PC-9 (cell line): ENCODE results near the gene IL1RAP. TPM values are rescaled to one million over a fixed set of nuclear protein-coding genes. Genes with fewer than 3 reads are reported as not detected.

Experiments used
- BruUV-seq: library from RNA; stranded (reverse); fragments of 400-500 nt; replicated peaks from 2 replicates; lab custom pipeline; 2021; lab: Mats Ljungman, UMichigan
- CTCF ChIA-PET: fragments of 300-600 bp; sonication (Branson Sonifier 250); formaldehyde crosslinking; loops from one replicate; lab custom pipeline; 2022; ENCODE audit warnings: antibody characterized with exemption; lab: Charles Lee
- POLR2A ChIA-PET: fragments of 300-600 bp; sonication (Branson Sonifier 250); formaldehyde crosslinking; loops from one replicate; lab custom pipeline; 2022; ENCODE audit warnings: antibody characterized with exemption; ENCODE audit not compliant: unreplicated experiment; lab: Charles Lee
- DNase-seq, 2 experiments: peaks; one replicate each; pipeline versions ENCODE4 v3.0.0 to v3.0.0-alpha.2; 2015 to 2022; ENCODE audit warnings: mixed read lengths in 1 of 2
- H2AFZ ChIP-seq: fragments of 200-600 bp; sonication (generic); 2 replicates; pipeline ENCODE4 v1.8.1; 2017; ENCODE audit warnings: antibody characterized with exemption
- H3F3A ChIP-seq: fragments of 200-600 bp; sonication (generic); 2 replicates; pipeline ENCODE4 v1.8.1; 2017; ENCODE audit warnings: antibody characterized with exemption, mild to moderate bottlenecking, low read depth; ENCODE audit not compliant: insufficient read depth
- H3K27ac ChIP-seq: fragments of 200-600 bp; sonication (generic); 2 replicates; pipeline ENCODE4 v1.6.1; 2016; ENCODE audit warnings: mixed run types
- H3K27me3 ChIP-seq: fragments of 200-600 bp; sonication (generic); 2 replicates; pipeline ENCODE4 v1.6.1; 2016; ENCODE audit warnings: low read depth, mixed run types; ENCODE audit not compliant: insufficient read depth
- H3K36me3 ChIP-seq: fragments of 200-600 bp; sonication (generic); 2 replicates; pipeline ENCODE4 v1.6.1; 2016; ENCODE audit warnings: low read depth, mixed run types
- H3K4me1 ChIP-seq: fragments of 200-600 bp; sonication (generic); replicated peaks from 2 replicates; pipeline ENCODE4 v1.6.1; 2016; ENCODE audit warnings: mixed run types; ENCODE audit not compliant: insufficient read depth
- H3K4me2 ChIP-seq: fragments of 200-600 bp; sonication (generic); 2 replicates; pipeline ENCODE4 v1.6.1; 2017; ENCODE audit warnings: mixed run types
- H3K4me3 ChIP-seq: fragments of 200-600 bp; sonication (generic); 2 replicates; pipeline ENCODE4 v1.6.1; 2016; ENCODE audit warnings: mixed run types
- H3K79me2 ChIP-seq: fragments of 200-600 bp; sonication (generic); 2 replicates; pipeline ENCODE4 v1.6.1; 2017; ENCODE audit warnings: low read depth, mixed run types
- H3K9me2 ChIP-seq: fragments of 200-600 bp; sonication (generic); 2 replicates; pipeline ENCODE4 v1.8.1; 2017; ENCODE audit warnings: mild to moderate bottlenecking; ENCODE audit not compliant: insufficient read depth
- H3K9me3 ChIP-seq: fragments of 200-600 bp; sonication (generic); 2 replicates; pipeline ENCODE4 v1.8.1; 2016; ENCODE audit warnings: low read depth; ENCODE audit not compliant: insufficient read depth
- H4K20me1 ChIP-seq: fragments of 200-600 bp; sonication (generic); 2 replicates; pipeline ENCODE4 v1.8.1; 2017; ENCODE audit not compliant: insufficient read depth
- EZH2 ChIP-seq: fragments of 200-600 bp; sonication (generic); IDR thresholded peaks from 2 replicates; pipeline ENCODE4 v1.8.0; 2017; ENCODE audit warnings: antibody characterized with exemption, low read depth
- intact Hi-C: fragments of 100-400 bp; cut with micrococcal nuclease; formaldehyde crosslinking; loops from one replicate; pipeline ENCODE4 v1.10.0; 2022; ENCODE audit not compliant: unreplicated experiment
- total RNA-seq: library from RNA; stranded (reverse); gene quantifications from 2 replicates; pipeline ENCODE4 v1.2.3, GENCODE V29; 2021
- TF ChIP-seq, protein P1 (sequence below): fragments of 200-600 bp; sonication (generic); conservative IDR thresholded peaks from 2 replicates; pipeline ENCODE4 v1.6.1; 2017; ENCODE audit warnings: mixed run types, antibody characterized with exemption, mild to moderate bottlenecking, moderate library complexity

Gene IL1RAP
- total RNA-seq, 1 experiment from 2014 or later = 13.3 TPM

DNA sequence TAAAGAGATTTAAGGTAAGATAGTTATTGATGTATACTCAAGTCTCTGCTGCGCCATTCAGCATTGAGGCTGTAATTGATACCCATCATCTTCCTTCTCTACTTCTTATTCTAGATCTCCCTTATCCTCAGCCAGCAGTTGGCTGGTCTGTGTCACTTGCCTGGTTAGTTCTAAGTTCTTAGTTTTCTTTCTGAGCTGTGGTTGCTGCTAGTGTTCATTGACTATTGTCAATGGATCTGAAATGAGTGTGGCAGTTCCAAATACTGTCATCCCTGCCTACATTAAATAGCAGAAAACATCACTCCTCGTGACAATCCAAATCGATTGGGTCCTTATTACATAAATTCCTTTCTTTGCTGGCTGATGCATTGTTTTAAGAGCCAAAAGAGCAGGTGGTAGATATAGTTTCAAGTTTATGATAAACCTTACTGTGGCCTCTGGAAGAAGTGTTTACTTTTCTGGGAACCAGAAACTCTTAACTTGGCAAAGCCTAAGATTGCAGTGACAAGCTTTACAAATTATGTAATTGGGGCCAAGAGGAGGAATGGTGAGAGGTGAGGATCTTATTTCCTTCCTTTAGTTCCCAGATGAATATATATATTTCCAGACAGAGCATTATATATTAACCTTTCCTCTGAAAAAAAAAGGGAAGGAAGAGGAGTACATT, 180.6 kb downstream of the IL1RAP start:
- peaks cover 12% of the 10 kb centered on the region; the same call in 1 of the 2 replicates for H3K4me1 ChIP-seq
- no peaks in the 10 kb centered on the region for H3K79me2 ChIP-seq
- BruUV-seq = no TSS peak
- no peaks in the 10 kb centered on the region for H3K36me3 ChIP-seq
- no peaks in the 10 kb centered on the region for H4K20me1 ChIP-seq
- H2AFZ ChIP-seq = no peak overlapping the region
- H3K4me3 ChIP-seq = no peak overlapping the region
- TF ChIP-seq, protein P1, sequence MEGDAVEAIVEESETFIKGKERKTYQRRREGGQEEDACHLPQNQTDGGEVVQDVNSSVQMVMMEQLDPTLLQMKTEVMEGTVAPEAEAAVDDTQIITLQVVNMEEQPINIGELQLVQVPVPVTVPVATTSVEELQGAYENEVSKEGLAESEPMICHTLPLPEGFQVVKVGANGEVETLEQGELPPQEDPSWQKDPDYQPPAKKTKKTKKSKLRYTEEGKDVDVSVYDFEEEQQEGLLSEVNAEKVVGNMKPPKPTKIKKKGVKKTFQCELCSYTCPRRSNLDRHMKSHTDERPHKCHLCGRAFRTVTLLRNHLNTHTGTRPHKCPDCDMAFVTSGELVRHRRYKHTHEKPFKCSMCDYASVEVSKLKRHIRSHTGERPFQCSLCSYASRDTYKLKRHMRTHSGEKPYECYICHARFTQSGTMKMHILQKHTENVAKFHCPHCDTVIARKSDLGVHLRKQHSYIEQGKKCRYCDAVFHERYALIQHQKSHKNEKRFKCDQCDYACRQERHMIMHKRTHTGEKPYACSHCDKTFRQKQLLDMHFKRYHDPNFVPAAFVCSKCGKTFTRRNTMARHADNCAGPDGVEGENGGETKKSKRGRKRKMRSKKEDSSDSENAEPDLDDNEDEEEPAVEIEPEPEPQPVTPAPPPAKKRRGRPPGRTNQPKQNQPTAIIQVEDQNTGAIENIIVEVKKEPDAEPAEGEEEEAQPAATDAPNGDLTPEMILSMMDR = no peak
- TF ChIP-seq EZH2 = no peak
- H3K9me2 ChIP-seq = 0 out of 2 replicates have a peak, but pooled peaks cover 5% of the 10 kb centered on the region
- no peaks in the 10 kb centered on the region for H3K27me3 ChIP-seq
- ChIA-PET CTCF (interaction anchor here (0.6 kb wide), 1 partner anchor 949 kb away, joined by 6 read pairs; no protein-coding TSS in a partner anchor), POLR2A (no interaction called here)
- no peak for DNase-seq
- intact Hi-C loops = loop anchor here (5.0 kb wide), 2 partner anchors 107 to 252 kb away; no protein-coding TSS in a partner anchor
- H3F3A ChIP-seq = no peaks in the 10 kb centered on the region
- H3K4me2 ChIP-seq = no peak overlapping the region
- no peak overlapping the region for H3K27ac ChIP-seq
- H3K9me3 ChIP-seq = no peaks in the 10 kb centered on the region

DNA sequence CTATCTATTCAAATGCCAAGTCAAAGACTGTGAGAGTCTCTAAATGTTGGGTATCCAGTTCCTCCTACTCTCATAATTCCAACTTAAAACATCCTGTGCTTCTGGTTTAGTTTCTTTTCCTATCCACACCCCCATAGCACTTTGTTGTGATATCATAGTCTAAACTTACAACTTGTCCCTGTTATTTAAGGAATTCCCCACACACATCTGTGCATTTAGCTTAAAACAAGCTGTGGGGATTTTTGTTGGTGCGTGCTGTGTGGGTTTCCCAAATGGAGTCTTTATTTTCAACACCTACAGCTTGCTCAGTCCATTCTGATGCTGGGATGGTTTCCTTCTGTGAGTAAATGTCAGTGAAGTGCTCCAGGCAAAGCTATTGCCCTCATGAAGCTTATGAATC, 181.3 kb downstream of the IL1RAP start:
- H3K4me2 ChIP-seq = no peak overlapping the region
- no peaks in the 10 kb centered on the region for H3K9me3 ChIP-seq
- no peaks in the 10 kb centered on the region for H3K79me2 ChIP-seq
- no peak for TF ChIP-seq EZH2
- TF ChIP-seq, protein P1 = no peak
- H3F3A ChIP-seq = no peaks in the 10 kb centered on the region
- H2AFZ ChIP-seq = no peak overlapping the region
- no peaks in the 10 kb centered on the region for H3K36me3 ChIP-seq
- no peak overlapping the region for H3K4me3 ChIP-seq
- no peak overlapping the region for H3K27ac ChIP-seq
- DNase-seq = no peak
- H3K4me1 ChIP-seq = peaks cover 12% of the 10 kb centered on the region; the same call in 1 of the 2 replicates
- ChIA-PET POLR2A (no interaction called here), CTCF (no interaction called here)
- intact Hi-C loops = loop anchor here (5.0 kb wide), 2 partner anchors 108 to 253 kb away; no protein-coding TSS in a partner anchor
- H3K9me2 ChIP-seq = 0 out of 2 replicates have a peak, but pooled peaks cover 5% of the 10 kb centered on the region
- no peaks in the 10 kb centered on the region for H3K27me3 ChIP-seq
- BruUV-seq = no TSS peak
- no peaks in the 10 kb centered on the region for H4K20me1 ChIP-seq

DNA sequence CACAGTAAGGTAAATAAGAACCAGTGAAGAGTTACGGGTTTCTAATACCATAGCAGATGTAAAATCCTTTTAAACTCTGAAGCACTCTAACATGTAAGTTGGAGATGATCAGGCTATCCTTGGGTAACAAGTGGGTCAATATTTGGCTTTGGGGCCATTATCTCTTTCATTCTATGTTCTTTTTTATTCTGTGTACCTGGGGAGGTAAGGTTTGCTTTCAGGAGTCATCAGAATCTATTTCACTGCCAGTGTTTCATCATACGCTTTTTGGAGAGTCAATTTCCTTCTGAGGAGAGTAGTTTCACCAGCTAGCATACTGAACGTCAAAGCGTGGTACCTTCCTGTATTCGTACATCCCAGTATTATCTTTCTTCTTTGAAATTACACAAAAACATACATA, 182.1 kb downstream of the IL1RAP start:
- Histone ChIP-seq H3K27me3 (no peaks in the 10 kb centered on the region), H3K9me3 (no peaks in the 10 kb centered on the region), H3F3A (no peaks in the 10 kb centered on the region), H2AFZ (no peak overlapping the region), H3K79me2 (no peaks in the 10 kb centered on the region), H3K4me3 (no peak overlapping the region), H4K20me1 (no peaks in the 10 kb centered on the region), H3K36me3 (no peaks in the 10 kb centered on the region), H3K9me2 (0 out of 2 replicates have a peak, but pooled peaks cover 1% of the 10 kb centered on the region), H3K27ac (no peak overlapping the region), H3K4me1 (peaks cover 17% of the 10 kb centered on the region; the same call in 1 of the 2 replicates), H3K4me2 (no peak overlapping the region)
- DNase-seq = no peak
- POLR2A ChIA-PET = interaction anchor here (0.5 kb wide), 1 partner anchor 131 kb away, joined by 5 read pairs; no protein-coding TSS in a partner anchor
- CTCF ChIA-PET = interaction anchor here (1.2 to 1.7 kb wide), 2 partner anchors 183 to 735 kb away, joined by 3 to 5 read pairs; no protein-coding TSS in a partner anchor
- BruUV-seq = no TSS peak
- intact Hi-C loops = loop anchor here (5.0 kb wide), 2 partner anchors 109 to 254 kb away; no protein-coding TSS in a partner anchor
- TF ChIP-seq, protein P1 = no peak
- no peak for TF ChIP-seq EZH2
